ENCODE data around the gene NKAIN1. TPM values are rescaled to one million over a fixed set of nuclear protein-coding genes. Genes with fewer than 3 reads are reported as not detected.

NKAIN1 gene
- polyA plus RNA-seq, 1 donor from 2014 or later = 33.4 TPM

- no peaks in the 10 kb centered on the region for H3K9me3 ChIP-seq (ENCODE audit: low read length)
- H3K4me3 ChIP-seq (ENCODE audit: low read length) = no peak overlapping the region
- H3K27ac ChIP-seq (ENCODE audit: low read length) = no peak overlapping the region
- H3K27me3 ChIP-seq (ENCODE audit: insufficient read depth, low read depth, low read length) = no peaks in the 10 kb centered on the region
- H3F3A ChIP-seq (ENCODE audit: insufficient read depth, low read length, poor library complexity, severe bottlenecking) = no peaks in the 10 kb centered on the region
- no peaks in the 10 kb centered on the region for H4K20me1 ChIP-seq (ENCODE audit: insufficient read depth)
- H3K36me3 ChIP-seq (ENCODE audit: insufficient read depth, low read length) = no peaks in the 10 kb centered on the region
- no peak overlapping the region for H3K9ac ChIP-seq (ENCODE audit: low read length)
- no peak overlapping the region for H2AFZ ChIP-seq (ENCODE audit: low read depth, low read length)
- H3K9me2 ChIP-seq (ENCODE audit: insufficient read depth, low read length) = no peaks in the 10 kb centered on the region
- no peak overlapping the region for H3K4me2 ChIP-seq (ENCODE audit: low read length)
- H3K79me2 ChIP-seq (replicated peaks; ENCODE audit: insufficient read depth, low read length) = peaks cover 7% of the 10 kb centered on the region
- TF ChIP-seq TAF1 (IDR thresholded peaks at IDR 0.05; ENCODE audit: low read depth) (no peak), EZH2 (IDR thresholded peaks at IDR 0.05; ENCODE audit: borderline replicate concordance, insufficient read depth, low read length, poor library complexity, severe bottlenecking) (no peak), POLR2AphosphoS5 (IDR thresholded peaks at IDR 0.05) (no peak), RAD21 (conservative IDR thresholded peaks at IDR 0.05) (no peak), MXI1 (conservative IDR thresholded peaks at IDR 0.05; ENCODE audit: poor library complexity, severe bottlenecking) (no peak)
- TF ChIP-seq, protein P1, sequence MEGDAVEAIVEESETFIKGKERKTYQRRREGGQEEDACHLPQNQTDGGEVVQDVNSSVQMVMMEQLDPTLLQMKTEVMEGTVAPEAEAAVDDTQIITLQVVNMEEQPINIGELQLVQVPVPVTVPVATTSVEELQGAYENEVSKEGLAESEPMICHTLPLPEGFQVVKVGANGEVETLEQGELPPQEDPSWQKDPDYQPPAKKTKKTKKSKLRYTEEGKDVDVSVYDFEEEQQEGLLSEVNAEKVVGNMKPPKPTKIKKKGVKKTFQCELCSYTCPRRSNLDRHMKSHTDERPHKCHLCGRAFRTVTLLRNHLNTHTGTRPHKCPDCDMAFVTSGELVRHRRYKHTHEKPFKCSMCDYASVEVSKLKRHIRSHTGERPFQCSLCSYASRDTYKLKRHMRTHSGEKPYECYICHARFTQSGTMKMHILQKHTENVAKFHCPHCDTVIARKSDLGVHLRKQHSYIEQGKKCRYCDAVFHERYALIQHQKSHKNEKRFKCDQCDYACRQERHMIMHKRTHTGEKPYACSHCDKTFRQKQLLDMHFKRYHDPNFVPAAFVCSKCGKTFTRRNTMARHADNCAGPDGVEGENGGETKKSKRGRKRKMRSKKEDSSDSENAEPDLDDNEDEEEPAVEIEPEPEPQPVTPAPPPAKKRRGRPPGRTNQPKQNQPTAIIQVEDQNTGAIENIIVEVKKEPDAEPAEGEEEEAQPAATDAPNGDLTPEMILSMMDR (IDR thresholded peaks at IDR 0.05; ENCODE audit: poor library complexity, severe bottlenecking) = no peak
- TF ChIP-seq, protein P2, sequence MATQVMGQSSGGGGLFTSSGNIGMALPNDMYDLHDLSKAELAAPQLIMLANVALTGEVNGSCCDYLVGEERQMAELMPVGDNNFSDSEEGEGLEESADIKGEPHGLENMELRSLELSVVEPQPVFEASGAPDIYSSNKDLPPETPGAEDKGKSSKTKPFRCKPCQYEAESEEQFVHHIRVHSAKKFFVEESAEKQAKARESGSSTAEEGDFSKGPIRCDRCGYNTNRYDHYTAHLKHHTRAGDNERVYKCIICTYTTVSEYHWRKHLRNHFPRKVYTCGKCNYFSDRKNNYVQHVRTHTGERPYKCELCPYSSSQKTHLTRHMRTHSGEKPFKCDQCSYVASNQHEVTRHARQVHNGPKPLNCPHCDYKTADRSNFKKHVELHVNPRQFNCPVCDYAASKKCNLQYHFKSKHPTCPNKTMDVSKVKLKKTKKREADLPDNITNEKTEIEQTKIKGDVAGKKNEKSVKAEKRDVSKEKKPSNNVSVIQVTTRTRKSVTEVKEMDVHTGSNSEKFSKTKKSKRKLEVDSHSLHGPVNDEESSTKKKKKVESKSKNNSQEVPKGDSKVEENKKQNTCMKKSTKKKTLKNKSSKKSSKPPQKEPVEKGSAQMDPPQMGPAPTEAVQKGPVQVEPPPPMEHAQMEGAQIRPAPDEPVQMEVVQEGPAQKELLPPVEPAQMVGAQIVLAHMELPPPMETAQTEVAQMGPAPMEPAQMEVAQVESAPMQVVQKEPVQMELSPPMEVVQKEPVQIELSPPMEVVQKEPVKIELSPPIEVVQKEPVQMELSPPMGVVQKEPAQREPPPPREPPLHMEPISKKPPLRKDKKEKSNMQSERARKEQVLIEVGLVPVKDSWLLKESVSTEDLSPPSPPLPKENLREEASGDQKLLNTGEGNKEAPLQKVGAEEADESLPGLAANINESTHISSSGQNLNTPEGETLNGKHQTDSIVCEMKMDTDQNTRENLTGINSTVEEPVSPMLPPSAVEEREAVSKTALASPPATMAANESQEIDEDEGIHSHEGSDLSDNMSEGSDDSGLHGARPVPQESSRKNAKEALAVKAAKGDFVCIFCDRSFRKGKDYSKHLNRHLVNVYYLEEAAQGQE (IDR thresholded peaks at IDR 0.05; ENCODE audit: borderline replicate concordance) = no peak
Measured at GRCh38 chr1:31183126-31183525, 56.6 kb downstream of the NKAIN1 start.

DNA sequence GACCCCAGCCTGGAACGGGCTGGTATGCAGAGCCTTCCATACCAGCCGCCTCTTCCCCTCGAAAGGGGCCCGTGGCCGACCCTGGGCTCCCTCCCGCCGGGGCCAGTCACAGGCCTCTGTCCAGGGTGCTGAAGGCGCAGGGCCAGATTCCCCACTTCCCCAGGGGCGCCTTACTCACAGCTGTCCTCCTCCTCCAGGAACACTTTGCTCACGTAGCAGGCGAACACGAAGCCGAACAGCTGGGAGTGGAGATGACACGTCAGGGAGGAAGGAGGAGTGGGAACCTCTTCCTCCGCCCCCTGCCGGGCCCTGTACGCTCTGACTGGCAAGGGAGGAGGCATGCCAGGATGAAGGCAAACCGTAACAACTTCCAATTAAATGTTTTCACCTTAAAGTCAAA, 57.3 kb downstream of the NKAIN1 start:
- Histone ChIP-seq H3F3A (ENCODE audit: insufficient read depth, low read length, poor library complexity, severe bottlenecking) (no peaks in the 10 kb centered on the region), H3K9me2 (ENCODE audit: insufficient read depth, low read length) (no peaks in the 10 kb centered on the region), H3K36me3 (ENCODE audit: insufficient read depth, low read length) (no peaks in the 10 kb centered on the region), H3K27me3 (ENCODE audit: insufficient read depth, low read depth, low read length) (no peaks in the 10 kb centered on the region), H3K9ac (ENCODE audit: low read length) (no peak overlapping the region), H4K20me1 (ENCODE audit: insufficient read depth) (no peaks in the 10 kb centered on the region), H2AFZ (ENCODE audit: low read depth, low read length) (no peak overlapping the region), H3K4me3 (ENCODE audit: low read length) (no peak overlapping the region), H3K4me2 (ENCODE audit: low read length) (no peak overlapping the region), H3K79me2 (replicated peaks; ENCODE audit: insufficient read depth, low read length) (peaks cover under 1% of the 10 kb centered on the region), H3K9me3 (ENCODE audit: low read length) (no peaks in the 10 kb centered on the region), H3K27ac (ENCODE audit: low read length) (no peak overlapping the region)
- TF ChIP-seq, protein P2 (IDR thresholded peaks at IDR 0.05; ENCODE audit: borderline replicate concordance) = no peak
- TF ChIP-seq POLR2AphosphoS5 (IDR thresholded peaks at IDR 0.05) = no peak
- TF ChIP-seq MXI1 (conservative IDR thresholded peaks at IDR 0.05; ENCODE audit: poor library complexity, severe bottlenecking) = no peak
- no peak for TF ChIP-seq EZH2 (IDR thresholded peaks at IDR 0.05; ENCODE audit: borderline replicate concordance, insufficient read depth, low read length, poor library complexity, severe bottlenecking)
- no peak for TF ChIP-seq RAD21 (conservative IDR thresholded peaks at IDR 0.05)
- no peak for TF ChIP-seq EP300 (conservative IDR thresholded peaks at IDR 0.05; ENCODE audit: poor library complexity, severe bottlenecking)
- TF ChIP-seq TAF1 (IDR thresholded peaks at IDR 0.05; ENCODE audit: low read depth) = no peak
- no peak for TF ChIP-seq SMC3 (conservative IDR thresholded peaks at IDR 0.05; ENCODE audit: poor library complexity)
- TF ChIP-seq, protein P1 (IDR thresholded peaks at IDR 0.05; ENCODE audit: poor library complexity, severe bottlenecking) = no peak

All from neural cell (in vitro differentiated cells).